Testis (tissue), 3 donors: ENCODE data around the gene BCAR3. TPM values are rescaled to one million over a fixed set of nuclear protein-coding genes. Genes with fewer than 3 reads are reported as not detected.

Source experiments
- DNase-seq: peaks from one replicate; pipeline ENCODE4 v3.0.0-alpha.2; 2019
- H3K27ac ChIP-seq, 2 donors: fragments of 200-600 bp; sonication (generic); one replicate each; pipeline ENCODE4 v1.5.1; 2019
- H3K27me3 ChIP-seq: fragments of 200-600 bp; sonication (generic); one replicate; pipeline ENCODE4 v1.5.1; 2019
- H3K36me3 ChIP-seq: fragments of 200-600 bp; sonication (generic); one replicate; pipeline ENCODE4 v1.5.1; 2017; ENCODE audit warnings: low read depth; ENCODE audit errors: missing control alignments
- H3K4me1 ChIP-seq: fragments of 200-600 bp; sonication (generic); one replicate; pipeline ENCODE4 v1.5.1; 2019
- H3K4me3 ChIP-seq, 2 donors: fragments of 200-600 bp; sonication (generic); one replicate each; pipeline ENCODE4 v1.5.1; 2017 to 2019
- H3K9me3 ChIP-seq: fragments of 200-600 bp; sonication (generic); one replicate; pipeline ENCODE4 v1.5.1; 2017
- CTCF ChIP-seq, 3 experiments: fragments of 450-650 bp in 2 of 3; fragments of 200-600 bp in 1 of 3; sonication (generic) in 1 of 3; IDR thresholded peaks; one replicate each; pipeline ENCODE4 v1.5.1; 2016 to 2019; ENCODE audit warnings: antibody characterized with exemption in 3 of 3, mild to moderate bottlenecking in 2 of 3, moderate library complexity in 1 of 3
- POLR2A ChIP-seq: fragments of 450-650 bp; IDR thresholded peaks from one replicate; pipeline ENCODE4 v1.6.1; 2017; ENCODE audit warnings: antibody characterized with exemption, mild to moderate bottlenecking, moderate library complexity
- WGBS, 2 donors: methylation state at CpG; one replicate each; pipeline ENCODE4 v1.1.5; 2018; 5-methylcytosine and 5-hydroxymethylcytosine counted together
- intact Hi-C: fragments of 100-400 bp; cut with DNase I; formaldehyde crosslinking; loops from one replicate; pipeline ENCODE4 v1.15.1; 2023; ENCODE audit warnings: low total_unique reads
- polyA plus RNA-seq: library from polyadenylated mRNA; stranded (reverse); fragments of 350-450 nt; fragmentation: Illumina TruSeq; extraction: RNeasy Lipid Tissue Mini Kit (QIAGEN cat#74804); gene quantifications from one replicate; pipeline ENCODE4 v1.2.3, GENCODE V29; 2014; ENCODE audit warnings: low read depth, low replicate concordance; ENCODE audit not compliant: insufficient read depth
- total RNA-seq, 2 donors: library from RNA; depleted of rRNA; stranded (reverse); fragments of >200 nt; gene quantifications; one replicate each; pipeline ENCODE4 v1.2.3, GENCODE V29; 2016

Gene BCAR3
- total and polyA plus RNA-seq, 3 donors from 2014 or later, result 23.2 to 55.9 (median 42.9) TPM

- TF ChIP-seq POLR2A (no peak), CTCF (IDR thresholded peaks at IDR 0.05) (no peak)
- no peaks in the 10 kb centered on the region for H3K36me3 ChIP-seq
- peaks cover 8% of the 10 kb centered on the region for H3K4me1 ChIP-seq
- 93 to 98% methylated on average over 6 of the region's 6 CpGs for WGBS, 2 donors
- no peak for DNase-seq
- intact Hi-C loops, result no loop called here
- H3K27ac ChIP-seq, result no peak overlapping the region
- no peaks in the 10 kb centered on the region for H3K27me3 ChIP-seq
- no peak overlapping the region for H3K4me3 ChIP-seq
- H3K9me3 ChIP-seq, result no peaks in the 10 kb centered on the region
These were observed 103.2 kb downstream of the BCAR3 start for GRCh38 chr1:93578433-93578830.

GRCh38 chr1:93577536-93578432 is 103.9 kb downstream of the BCAR3 start:
- Histone ChIP-seq H3K9me3 (no peaks in the 10 kb centered on the region), H3K27ac (no peak overlapping the region), H3K36me3 (no peaks in the 10 kb centered on the region), H3K4me1 (peaks cover 8% of the 10 kb centered on the region), H3K27me3 (no peaks in the 10 kb centered on the region), H3K4me3 (no peak overlapping the region)
- intact Hi-C loops, result no loop called here
- TF ChIP-seq POLR2A (no peak), CTCF (IDR thresholded peaks at IDR 0.05) (no peak)
- DNase-seq, result no peak
- 71% methylated on average over 18 of the region's 18 CpGs for WGBS, 2 donors

GRCh38 chr1:93576746-93577145 is 104.9 kb downstream of the BCAR3 start:
- Histone ChIP-seq H3K27ac (no peak overlapping the region), H3K27me3 (no peaks in the 10 kb centered on the region), H3K36me3 (no peaks in the 10 kb centered on the region), H3K9me3 (no peaks in the 10 kb centered on the region), H3K4me1 (peaks cover 8% of the 10 kb centered on the region), H3K4me3 (no peak overlapping the region)
- TF ChIP-seq CTCF (IDR thresholded peaks at IDR 0.05) (no peak), POLR2A (no peak)
- DNase-seq, result no peak
- intact Hi-C loops, result no loop called here
- 96% methylated on average over 2 of the region's 2 CpGs for WGBS, 2 donors

- DNase-seq, result no peak
- Histone ChIP-seq H3K27me3 (no peaks in the 10 kb centered on the region), H3K4me1 (peaks cover 8% of the 10 kb centered on the region), H3K36me3 (no peaks in the 10 kb centered on the region), H3K27ac (no peak overlapping the region), H3K9me3 (no peaks in the 10 kb centered on the region), H3K4me3 (no peak overlapping the region)
- TF ChIP-seq POLR2A, result no peak
- TF ChIP-seq CTCF (IDR thresholded peaks at IDR 0.05), result no peak
- intact Hi-C loops, result no loop called here
- 59 to 73% methylated on average over 9 of the region's 9 CpGs for WGBS, 2 donors
These were observed 105.3 kb downstream of the BCAR3 start for GRCh38 chr1:93576346-93576745.
